Neural cell (in vitro differentiated cells): Measurements from ENCODE around the gene CPVL. TPM values are rescaled to one million over a fixed set of nuclear protein-coding genes. Genes with fewer than 3 reads are reported as not detected.

Experiments
- H2AFZ ChIP-seq: fragments of 200-600, 300-800 bp; sonication (generic), shearing (Covaris generic); 2 replicates; pipeline ENCODE4 v1.6.0; 2014; ENCODE audit warnings: low read depth, mild to moderate bottlenecking, antibody characterized with exemption, low read length, moderate library complexity
- H3F3A ChIP-seq: fragments of 200-600 bp; shearing (Covaris generic); 2 replicates; pipeline ENCODE4 v1.6.1; 2016; ENCODE audit warnings: mild to moderate bottlenecking, moderate library complexity, mixed read lengths, antibody characterized with exemption, low read length; ENCODE audit not compliant: insufficient read depth, poor library complexity, severe bottlenecking
- H3K27ac ChIP-seq: fragments of 200-600, 300-800 bp; sonication (generic), shearing (Covaris generic); 2 replicates; pipeline ENCODE4 v1.5.1; 2014; ENCODE audit warnings: mild to moderate bottlenecking, low read length, moderate library complexity
- H3K27me3 ChIP-seq: fragments of 300-800, 200-600 bp; sonication (generic), shearing (Covaris generic); 2 replicates; pipeline ENCODE4 v1.6.0; 2014; ENCODE audit warnings: mild to moderate bottlenecking, low read depth, low read length, moderate library complexity; ENCODE audit not compliant: insufficient read depth
- H3K36me3 ChIP-seq: fragments of 300-800, 200-600 bp; sonication (generic), shearing (Covaris generic); 2 replicates; pipeline ENCODE4 v1.5.1; 2014; ENCODE audit warnings: mild to moderate bottlenecking, antibody characterized with exemption, low read length, moderate library complexity; ENCODE audit not compliant: insufficient read depth
- H3K4me2 ChIP-seq: fragments of 300-800, 200-600 bp; sonication (generic), shearing (Covaris generic); 2 replicates; pipeline ENCODE4 v1.6.0; 2014; ENCODE audit warnings: mild to moderate bottlenecking, low read length
- H3K4me3 ChIP-seq: fragments of 300-800, 200-600 bp; sonication (generic), shearing (Covaris generic); 2 replicates; pipeline ENCODE4 v1.5.1; 2014; ENCODE audit warnings: mild to moderate bottlenecking, low read length, moderate library complexity
- H3K79me2 ChIP-seq: fragments of 200-600 bp; shearing (Covaris generic); replicated peaks from 2 replicates; pipeline ENCODE4 v1.6.0; 2014; ENCODE audit warnings: mild to moderate bottlenecking, low read length, moderate library complexity; ENCODE audit not compliant: insufficient read depth
- H3K9ac ChIP-seq: fragments of 300-800, 200-600 bp; sonication (generic), shearing (Covaris generic); 2 replicates; pipeline ENCODE4 v1.6.1; 2016; ENCODE audit warnings: mild to moderate bottlenecking, low read length, mixed read lengths
- H3K9me2 ChIP-seq: fragments of 200-600 bp; shearing (Covaris generic); 2 replicates; pipeline ENCODE4 v1.6.1; 2016; ENCODE audit warnings: mild to moderate bottlenecking, low read length, mixed read lengths; ENCODE audit not compliant: insufficient read depth
- H3K9me3 ChIP-seq: fragments of 200-600, 300-800 bp; sonication (generic), shearing (Covaris generic); 2 replicates; pipeline ENCODE4 v1.6.1; 2016; ENCODE audit warnings: mild to moderate bottlenecking, mixed run types, low read length, moderate library complexity, mixed read lengths
- H4K20me1 ChIP-seq: fragments of 200-600 bp; shearing (Covaris generic); 2 replicates; pipeline ENCODE4 v1.6.1; 2016; ENCODE audit warnings: mild to moderate bottlenecking, mixed run types; ENCODE audit not compliant: insufficient read depth
- EP300 ChIP-seq: fragments of 450-650 bp; conservative IDR thresholded peaks from 2 replicates; pipeline ENCODE4 v1.6.1; 2014; ENCODE audit warnings: antibody characterized with exemption, mild to moderate bottlenecking, moderate library complexity; ENCODE audit not compliant: poor library complexity, severe bottlenecking
- EZH2 ChIP-seq: fragments of 200-600, 300-800 bp; shearing (Covaris generic), sonication (generic); IDR thresholded peaks from 2 replicates; pipeline ENCODE4 v1.6.1; 2014; ENCODE audit warnings: antibody characterized with exemption, low read length, borderline replicate concordance, mild to moderate bottlenecking; ENCODE audit not compliant: insufficient read depth, poor library complexity, severe bottlenecking
- MXI1 ChIP-seq: fragments of 450-650 bp; conservative IDR thresholded peaks from 2 replicates; pipeline ENCODE4 v1.6.1; 2014; ENCODE audit warnings: antibody characterized with exemption, mild to moderate bottlenecking; ENCODE audit not compliant: poor library complexity, severe bottlenecking
- POLR2AphosphoS5 ChIP-seq: IDR thresholded peaks from 2 replicates; pipeline ENCODE4 v1.6.1; 2012
- RAD21 ChIP-seq: fragments of 450-650 bp; conservative IDR thresholded peaks from 2 replicates; pipeline ENCODE4 v1.6.1; 2014; ENCODE audit warnings: antibody characterized with exemption, mild to moderate bottlenecking, moderate library complexity
- SMC3 ChIP-seq: fragments of 450-650 bp; conservative IDR thresholded peaks from 2 replicates; pipeline ENCODE4 v1.6.1; 2014; ENCODE audit warnings: antibody characterized with exemption, mild to moderate bottlenecking, moderate library complexity; ENCODE audit not compliant: poor library complexity
- TAF1 ChIP-seq: IDR thresholded peaks from 2 replicates; pipeline ENCODE4 v1.6.1; 2012; ENCODE audit warnings: low read depth
- polyA plus RNA-seq: library from polyadenylated mRNA; depleted of rRNA; stranded (reverse); fragments of >200 nt; gene quantifications from 2 replicates; pipeline ENCODE4 v1.2.3, GENCODE V29; 2014
- TF ChIP-seq, protein P1 (sequence below): fragments of 450-650 bp; IDR thresholded peaks from 2 replicates; pipeline ENCODE4 v1.5.1; 2014; ENCODE audit warnings: antibody characterized with exemption, mild to moderate bottlenecking, moderate library complexity; ENCODE audit not compliant: poor library complexity, severe bottlenecking
- TF ChIP-seq, protein P2 (sequence below): IDR thresholded peaks from 2 replicates; pipeline ENCODE4 v1.6.1; 2012; ENCODE audit warnings: borderline replicate concordance

The CPVL gene
- polyA plus RNA-seq, 1 donor from 2014 or later: 13.0 TPM

DNA sequence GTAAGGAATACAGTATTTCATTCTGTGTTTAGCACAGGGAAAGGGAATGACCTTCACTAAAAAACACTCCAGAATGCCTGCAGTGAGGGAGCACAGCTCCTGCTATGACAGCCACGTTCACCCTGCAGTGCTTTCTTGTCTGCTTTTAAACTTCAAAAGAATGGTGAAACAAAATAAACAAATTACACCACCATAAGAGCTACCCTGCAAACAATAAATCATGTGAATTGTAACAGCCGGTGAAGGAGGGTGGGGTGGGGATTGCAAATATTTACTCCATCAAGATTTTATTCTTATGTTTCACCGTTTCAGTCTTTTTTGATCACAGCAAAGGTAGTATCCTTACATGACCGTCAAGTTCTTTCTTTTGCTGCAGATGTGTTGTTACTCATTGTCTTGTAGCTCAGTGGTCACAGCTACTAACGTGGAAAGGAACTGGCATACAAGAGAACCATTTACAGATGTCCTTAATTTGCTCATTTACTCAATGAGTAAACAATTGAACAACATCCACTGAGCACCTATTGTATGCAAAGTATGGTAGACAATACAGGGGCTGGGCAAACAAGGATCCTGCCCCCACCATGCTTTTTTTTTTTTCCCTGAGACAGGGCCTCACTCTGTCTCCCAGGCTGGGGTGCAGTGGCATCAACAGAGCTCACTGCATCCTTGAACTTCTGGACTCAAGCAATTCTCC is 44.2 kb upstream of the CPVL start:
- H3K4me3 ChIP-seq: peak overlapping the region; percentile 56
- peaks cover 23% of the 10 kb centered on the region for H3K79me2 ChIP-seq
- H3K27me3 ChIP-seq: no peaks in the 10 kb centered on the region
- H3F3A ChIP-seq: peaks cover 16% of the 10 kb centered on the region
- H3K4me2 ChIP-seq: peak overlapping the region; percentile 56
- TF ChIP-seq POLR2AphosphoS5 (no peak), RAD21 (no peak), TAF1 (no peak)
- peak overlapping the region; percentile 90 for H3K27ac ChIP-seq
- no peaks in the 10 kb centered on the region for H3K36me3 ChIP-seq
- H3K9me2 ChIP-seq: no peaks in the 10 kb centered on the region
- peak overlapping the region; percentile 64 for H3K9ac ChIP-seq
- peak overlapping the region; percentile 48 for H2AFZ ChIP-seq
- H4K20me1 ChIP-seq: no peaks in the 10 kb centered on the region
- no peaks in the 10 kb centered on the region for H3K9me3 ChIP-seq

GRCh38 chr7:29189743-29190201 is 43.4 kb upstream of the CPVL start:
- Histone ChIP-seq H3K4me3 (peak overlapping the region; percentile 56), H2AFZ (peak overlapping the region; percentile 48), H3K36me3 (no peaks in the 10 kb centered on the region), H3K9ac (peak overlapping the region; percentile 64), H3K27ac (peak overlapping the region; percentile 90), H4K20me1 (no peaks in the 10 kb centered on the region), H3K79me2 (peaks cover 23% of the 10 kb centered on the region), H3K27me3 (no peaks in the 10 kb centered on the region), H3F3A (peaks cover 9% of the 10 kb centered on the region), H3K9me2 (no peaks in the 10 kb centered on the region), H3K9me3 (no peaks in the 10 kb centered on the region), H3K4me2 (peak overlapping the region; percentile 56)
- TF ChIP-seq TAF1 (peak; percentile 61), EP300 (peak; percentile 78), MXI1 (peak; percentile 43), RAD21 (peak; percentile 91), EZH2 (no peak), SMC3 (peak; percentile 91), POLR2AphosphoS5 (peak; percentile 80)
- TF ChIP-seq, protein P1, sequence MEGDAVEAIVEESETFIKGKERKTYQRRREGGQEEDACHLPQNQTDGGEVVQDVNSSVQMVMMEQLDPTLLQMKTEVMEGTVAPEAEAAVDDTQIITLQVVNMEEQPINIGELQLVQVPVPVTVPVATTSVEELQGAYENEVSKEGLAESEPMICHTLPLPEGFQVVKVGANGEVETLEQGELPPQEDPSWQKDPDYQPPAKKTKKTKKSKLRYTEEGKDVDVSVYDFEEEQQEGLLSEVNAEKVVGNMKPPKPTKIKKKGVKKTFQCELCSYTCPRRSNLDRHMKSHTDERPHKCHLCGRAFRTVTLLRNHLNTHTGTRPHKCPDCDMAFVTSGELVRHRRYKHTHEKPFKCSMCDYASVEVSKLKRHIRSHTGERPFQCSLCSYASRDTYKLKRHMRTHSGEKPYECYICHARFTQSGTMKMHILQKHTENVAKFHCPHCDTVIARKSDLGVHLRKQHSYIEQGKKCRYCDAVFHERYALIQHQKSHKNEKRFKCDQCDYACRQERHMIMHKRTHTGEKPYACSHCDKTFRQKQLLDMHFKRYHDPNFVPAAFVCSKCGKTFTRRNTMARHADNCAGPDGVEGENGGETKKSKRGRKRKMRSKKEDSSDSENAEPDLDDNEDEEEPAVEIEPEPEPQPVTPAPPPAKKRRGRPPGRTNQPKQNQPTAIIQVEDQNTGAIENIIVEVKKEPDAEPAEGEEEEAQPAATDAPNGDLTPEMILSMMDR: peak; percentile 98
- TF ChIP-seq, protein P2, sequence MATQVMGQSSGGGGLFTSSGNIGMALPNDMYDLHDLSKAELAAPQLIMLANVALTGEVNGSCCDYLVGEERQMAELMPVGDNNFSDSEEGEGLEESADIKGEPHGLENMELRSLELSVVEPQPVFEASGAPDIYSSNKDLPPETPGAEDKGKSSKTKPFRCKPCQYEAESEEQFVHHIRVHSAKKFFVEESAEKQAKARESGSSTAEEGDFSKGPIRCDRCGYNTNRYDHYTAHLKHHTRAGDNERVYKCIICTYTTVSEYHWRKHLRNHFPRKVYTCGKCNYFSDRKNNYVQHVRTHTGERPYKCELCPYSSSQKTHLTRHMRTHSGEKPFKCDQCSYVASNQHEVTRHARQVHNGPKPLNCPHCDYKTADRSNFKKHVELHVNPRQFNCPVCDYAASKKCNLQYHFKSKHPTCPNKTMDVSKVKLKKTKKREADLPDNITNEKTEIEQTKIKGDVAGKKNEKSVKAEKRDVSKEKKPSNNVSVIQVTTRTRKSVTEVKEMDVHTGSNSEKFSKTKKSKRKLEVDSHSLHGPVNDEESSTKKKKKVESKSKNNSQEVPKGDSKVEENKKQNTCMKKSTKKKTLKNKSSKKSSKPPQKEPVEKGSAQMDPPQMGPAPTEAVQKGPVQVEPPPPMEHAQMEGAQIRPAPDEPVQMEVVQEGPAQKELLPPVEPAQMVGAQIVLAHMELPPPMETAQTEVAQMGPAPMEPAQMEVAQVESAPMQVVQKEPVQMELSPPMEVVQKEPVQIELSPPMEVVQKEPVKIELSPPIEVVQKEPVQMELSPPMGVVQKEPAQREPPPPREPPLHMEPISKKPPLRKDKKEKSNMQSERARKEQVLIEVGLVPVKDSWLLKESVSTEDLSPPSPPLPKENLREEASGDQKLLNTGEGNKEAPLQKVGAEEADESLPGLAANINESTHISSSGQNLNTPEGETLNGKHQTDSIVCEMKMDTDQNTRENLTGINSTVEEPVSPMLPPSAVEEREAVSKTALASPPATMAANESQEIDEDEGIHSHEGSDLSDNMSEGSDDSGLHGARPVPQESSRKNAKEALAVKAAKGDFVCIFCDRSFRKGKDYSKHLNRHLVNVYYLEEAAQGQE: peak; percentile 65
